HG03565 (cell line): ENCODE results near the gene CHIT1.

Experiments
- ATAC-seq: cut with Tn5 transposase; IDR thresholded peaks from one replicate; pipeline ENCODE4 v1.9.1; 2021; ENCODE audit warnings: mild to moderate bottlenecking, moderate library complexity; ENCODE audit not compliant: unreplicated experiment

The CHIT1 gene

DNA sequence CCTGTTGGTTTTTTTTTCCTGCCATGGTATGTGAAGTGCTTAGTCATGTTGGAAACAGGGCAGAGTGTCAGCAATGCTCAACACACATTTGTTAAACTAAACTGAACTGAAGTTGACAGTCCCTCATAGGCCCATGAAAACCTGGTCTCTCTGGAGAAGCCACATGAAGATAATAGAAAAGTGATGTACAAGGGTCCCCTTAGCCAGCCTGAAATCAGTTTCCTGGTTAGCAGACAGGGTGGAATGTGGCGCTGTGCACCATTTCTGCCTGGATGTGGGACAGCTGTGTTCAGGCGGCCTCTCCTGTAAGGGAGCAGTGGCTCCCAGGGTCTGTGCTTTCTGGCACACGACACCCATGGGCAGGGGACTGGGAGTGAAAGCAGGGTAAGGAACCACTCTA, 33.1 kb downstream of the CHIT1 start:
- no peak for ATAC-seq

GRCh38 chr1:203190949-203191348, 38.5 kb downstream of the CHIT1 start:
- no peak for ATAC-seq

- no peak for ATAC-seq
These were observed 39.5 kb downstream of the CHIT1 start for GRCh38 chr1:203189951-203190352.

DNA sequence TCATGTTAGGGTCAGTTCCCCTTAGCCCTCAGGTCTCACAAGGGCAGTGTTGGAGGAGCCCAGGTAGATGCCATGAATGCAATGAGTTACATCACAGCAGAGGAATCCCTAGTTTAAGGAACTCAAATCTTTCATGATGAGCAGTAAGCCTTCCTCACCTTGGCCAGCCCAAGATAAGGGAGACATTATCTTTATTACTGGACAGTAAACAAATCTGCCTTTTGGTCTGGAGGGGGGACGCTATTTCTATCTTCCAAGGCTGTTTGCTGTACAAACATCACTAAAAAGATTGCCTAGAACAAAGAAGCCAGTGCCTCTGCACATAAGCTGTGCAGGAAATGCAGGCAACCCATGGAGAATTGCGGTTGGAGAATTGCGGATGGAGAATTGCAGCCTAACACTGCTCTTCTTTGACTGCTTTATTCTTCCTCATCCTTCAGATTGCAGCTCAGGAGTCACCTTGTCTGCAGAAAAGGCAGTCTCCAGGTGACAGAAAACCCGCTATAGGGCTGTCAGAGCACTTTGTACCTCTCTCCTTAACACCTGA, 40.7 kb downstream of the CHIT1 start:
- no peak for ATAC-seq

DNA sequence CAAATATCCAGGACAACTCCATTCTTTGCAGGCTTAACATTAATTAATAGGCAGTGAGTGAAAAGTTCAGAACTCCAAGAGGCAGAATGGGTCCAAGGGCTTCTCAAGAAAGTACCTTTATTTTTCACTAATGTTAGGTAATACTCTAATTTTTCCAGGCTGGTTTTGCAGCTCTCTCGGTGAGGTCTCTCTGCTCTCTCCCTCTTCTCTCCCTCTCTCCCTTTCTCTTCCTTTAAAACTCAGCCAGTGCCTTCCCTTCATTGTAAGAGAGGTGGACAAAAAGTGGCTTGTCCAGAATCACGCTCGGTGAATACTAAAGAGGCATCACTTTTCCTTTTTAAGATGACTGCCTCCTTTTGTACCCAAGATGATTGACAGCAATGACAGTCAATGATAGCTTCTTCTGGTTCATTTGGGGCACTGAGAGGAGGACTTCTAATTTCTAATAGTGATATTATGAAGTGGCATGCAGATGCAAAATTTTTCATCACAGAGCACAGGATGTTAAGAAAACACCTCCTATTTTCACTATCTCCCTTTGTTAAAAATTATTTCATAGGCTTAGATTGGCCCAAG, 41.7 kb downstream of the CHIT1 start:
- no peak for ATAC-seq

DNA sequence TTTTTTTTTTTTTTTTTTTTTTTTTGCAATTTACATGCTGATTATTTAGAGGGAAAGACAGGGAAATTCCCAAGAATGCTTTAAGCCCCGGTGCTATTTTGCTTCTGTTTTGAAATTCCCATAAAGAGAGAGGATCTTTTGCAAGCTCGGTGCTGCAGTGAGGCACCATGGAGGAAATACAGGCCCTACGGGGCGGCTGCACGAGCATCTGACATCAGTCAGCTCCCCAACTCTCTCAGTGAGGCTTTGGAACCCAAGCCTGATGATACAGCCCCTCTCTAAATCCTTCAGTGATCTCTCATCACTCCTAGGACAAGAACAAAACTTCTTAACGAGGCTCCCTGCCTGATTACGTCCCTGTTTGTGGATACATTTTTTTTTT, 42.2 kb downstream of the CHIT1 start:
- ATAC-seq: no peak

- no peak for ATAC-seq
These were observed 42.8 kb downstream of the CHIT1 start, which contains the start of gene CHI3L1 for GRCh38 chr1:203186446-203187303. CHI3L1 (minus strand) TSS chr1:203186704; CDS start chr1:203186623, 81 bp downstream.

GRCh38 chr1:203186091-203186445, 43.4 kb downstream of the CHIT1 start:
- no peak for ATAC-seq

DNA sequence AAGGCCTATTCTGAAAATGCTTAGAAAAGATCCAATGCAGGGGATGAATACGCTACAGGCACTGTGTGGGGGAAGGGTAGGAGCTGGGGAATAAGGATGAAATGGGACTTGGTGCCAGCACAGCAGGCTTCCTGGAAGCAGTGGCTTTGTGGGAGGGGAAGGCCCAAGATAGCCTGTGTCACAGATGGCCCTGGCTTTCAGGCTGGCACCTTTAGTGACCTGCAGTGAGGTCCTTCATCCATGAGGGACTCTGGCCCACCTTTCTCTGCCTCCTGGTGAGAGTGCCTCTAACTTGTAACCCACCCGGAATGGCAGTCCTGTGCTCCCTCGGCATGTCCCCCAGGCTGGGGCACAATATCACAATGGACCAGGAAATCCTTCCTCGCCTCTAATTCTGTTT, 43.9 kb downstream of the CHIT1 start:
- no peak for ATAC-seq

DNA sequence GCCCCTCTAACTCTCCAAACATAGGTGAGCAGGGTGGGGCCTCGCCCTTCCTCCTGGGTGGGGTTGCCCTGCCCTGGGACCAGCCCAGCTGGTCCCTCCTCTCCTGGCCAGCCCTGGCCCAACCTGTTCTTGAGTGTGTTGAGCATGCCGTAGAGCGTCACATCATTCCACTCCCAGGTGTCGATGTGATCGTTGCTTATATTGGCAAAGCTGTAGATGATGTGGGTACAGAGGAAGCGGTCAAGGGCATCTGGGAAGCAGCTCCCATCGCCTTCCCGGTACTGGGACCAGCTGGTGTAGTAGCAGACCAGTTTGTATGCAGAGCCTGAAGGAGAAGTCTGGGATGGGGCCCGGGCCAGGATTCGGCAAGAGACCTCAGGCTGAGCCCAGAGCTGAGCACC, 44.4 kb downstream of the CHIT1 start:
- no peak for ATAC-seq

- no peak for ATAC-seq
These were observed 45.0 kb downstream of the CHIT1 start for GRCh38 chr1:203184467-203184866.

- ATAC-seq: no peak
These were observed 45.6 kb downstream of the CHIT1 start for GRCh38 chr1:203183828-203184227.

DNA sequence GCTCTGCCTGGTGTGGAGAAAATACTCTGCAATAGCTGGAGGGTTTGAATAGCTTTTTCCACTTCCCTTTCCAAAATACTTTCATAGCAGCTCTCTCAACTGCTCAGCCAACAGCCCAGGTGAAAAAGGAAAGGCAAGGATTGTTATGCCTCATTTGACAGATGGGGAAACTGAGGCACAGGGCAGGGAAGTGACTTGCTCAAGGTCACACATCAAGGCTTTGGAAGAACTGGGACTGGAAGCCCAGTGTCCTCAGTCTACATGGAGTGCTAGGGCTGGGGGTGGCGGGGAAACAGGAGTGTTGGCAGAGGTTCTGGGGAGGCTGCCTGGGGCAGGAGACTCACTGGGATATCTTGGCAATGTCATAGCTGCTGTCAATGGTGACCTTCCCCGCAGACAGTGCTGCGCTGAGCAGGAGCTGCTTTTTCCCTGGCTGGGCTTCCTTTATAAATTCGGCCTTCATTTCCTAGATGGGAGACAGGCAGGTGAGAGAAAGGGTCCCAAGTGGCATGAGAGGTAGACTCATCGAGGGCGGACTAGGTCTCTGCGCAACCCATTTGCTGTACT, 47.0 kb downstream of the CHIT1 start:
- ATAC-seq: no peak

- ATAC-seq: no peak
These were observed 47.7 kb downstream of the CHIT1 start for GRCh38 chr1:203181586-203182386.

DNA sequence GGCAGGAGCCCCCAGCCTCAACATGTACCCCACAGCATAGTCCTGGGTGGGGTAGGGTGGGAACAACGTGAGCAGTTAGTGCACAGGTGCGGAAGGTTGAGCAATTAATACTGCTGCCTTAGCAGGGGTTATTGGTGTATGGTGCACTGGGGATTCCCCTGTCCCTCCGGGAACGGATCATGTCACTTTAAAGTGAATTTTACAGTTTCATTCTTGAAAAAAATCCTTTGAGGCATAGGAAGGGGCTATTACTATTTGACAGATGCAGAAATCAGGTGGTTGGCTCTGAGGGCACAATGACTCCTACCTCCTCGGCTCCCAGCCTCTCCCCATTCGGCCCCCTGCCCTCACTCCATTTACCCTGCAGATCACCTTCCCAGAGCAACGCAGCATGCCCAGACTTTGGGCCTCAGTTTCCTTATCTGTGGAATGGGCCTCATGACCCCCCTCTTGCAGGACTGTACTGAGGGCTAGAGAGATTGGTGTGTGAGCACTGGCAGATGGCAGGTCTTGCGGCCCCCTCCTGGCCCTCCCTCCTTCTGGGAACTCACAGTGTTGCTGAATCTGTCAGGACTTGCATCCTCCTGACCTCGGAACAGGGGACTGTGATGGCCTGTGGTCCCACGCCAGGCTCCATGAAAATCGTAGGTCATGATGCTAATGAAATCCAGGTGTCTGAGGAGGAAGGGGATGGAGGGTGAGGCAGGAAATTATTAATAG, 48.7 kb downstream of the CHIT1 start:
- ATAC-seq: no peak

DNA sequence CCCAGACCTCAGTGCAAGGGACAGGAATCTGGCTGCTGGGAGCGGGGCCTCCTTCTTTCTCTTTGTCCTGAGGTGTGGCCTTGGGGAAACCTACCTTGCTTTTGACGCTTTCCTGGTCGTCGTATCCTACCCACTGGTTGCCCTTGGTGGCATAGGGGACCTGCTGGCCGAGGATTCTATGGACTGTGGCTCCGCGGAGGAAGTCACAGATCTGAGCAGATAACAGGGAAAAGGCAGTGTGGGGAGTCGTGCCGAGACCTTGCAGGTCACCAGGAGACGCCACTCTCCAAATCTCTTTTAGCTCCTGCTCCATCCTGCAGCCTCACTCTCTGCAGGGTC, 49.8 kb downstream of the CHIT1 start:
- ATAC-seq: no peak

DNA sequence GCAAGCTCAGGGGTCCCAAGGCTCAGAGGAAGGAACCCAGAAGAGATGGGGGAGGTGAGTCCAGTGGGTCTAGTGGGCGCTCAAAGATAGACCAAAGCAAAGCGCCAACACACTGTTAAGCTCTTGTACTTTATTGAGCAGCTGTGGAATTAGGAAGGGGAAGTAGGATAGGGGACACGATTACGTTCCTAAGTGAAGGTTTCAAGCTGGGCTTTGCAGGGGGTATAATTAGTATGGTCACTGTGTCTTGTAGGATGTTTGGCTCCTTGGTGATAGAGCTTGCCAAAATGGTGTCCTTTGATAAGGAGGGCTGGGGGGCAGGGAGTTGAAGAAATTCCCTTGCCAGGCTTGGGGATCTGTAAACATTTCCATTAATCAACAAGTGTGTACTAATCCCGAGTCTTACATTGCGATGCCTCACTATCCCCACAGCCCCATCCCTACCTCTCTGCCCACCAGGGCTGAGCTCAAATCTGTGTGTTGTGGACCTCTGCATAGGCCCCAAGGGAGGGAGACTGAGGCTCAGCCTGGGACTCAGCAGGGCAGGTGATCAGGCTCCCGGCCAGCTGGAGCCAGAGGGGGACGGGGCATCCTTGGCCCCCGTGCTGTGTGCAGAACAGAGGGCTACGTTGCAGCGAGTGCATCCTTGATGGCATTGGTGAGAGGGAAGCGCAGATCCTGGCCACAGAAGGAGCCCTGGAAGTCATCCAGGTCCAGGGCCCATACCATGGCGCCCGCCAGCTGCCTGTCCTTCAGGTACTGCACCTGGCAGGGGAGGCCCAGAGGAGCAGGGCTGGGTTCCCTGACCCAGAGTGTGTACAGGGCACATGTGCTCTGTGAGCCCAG, 50.4 kb downstream of the CHIT1 start:
- ATAC-seq: no peak

- ATAC-seq: no peak
These were observed 51.4 kb downstream of the CHIT1 start for GRCh38 chr1:203178083-203178482.

DNA sequence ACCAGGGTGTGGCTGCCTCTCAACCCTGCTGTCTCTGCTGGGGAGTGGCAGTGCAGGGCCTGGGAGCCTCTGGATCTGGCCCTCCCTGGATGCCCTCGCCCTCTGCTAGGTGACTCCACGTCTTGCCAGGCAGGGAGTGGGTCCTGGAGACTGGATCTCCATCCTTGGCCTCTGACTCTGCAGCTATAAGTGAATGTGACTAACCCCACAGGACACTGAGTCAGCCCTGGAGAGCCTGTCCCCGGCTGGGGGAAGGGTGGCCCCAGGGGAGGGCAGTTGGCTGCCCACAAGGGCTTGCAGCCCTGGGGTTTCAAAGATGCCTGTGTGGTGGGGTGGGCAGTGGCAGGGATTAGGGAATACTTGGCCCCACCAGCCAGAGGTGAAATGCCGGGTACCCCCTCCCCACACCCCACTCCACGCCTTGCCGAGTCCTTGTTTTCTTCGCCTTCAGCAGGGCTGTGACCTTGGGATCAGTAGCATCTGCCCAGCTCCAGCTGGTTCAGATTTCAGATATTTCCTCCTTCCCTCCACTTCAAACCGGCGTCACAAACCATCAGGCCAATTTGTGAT, 51.9 kb downstream of the CHIT1 start:
- ATAC-seq: no peak
